HEK293 (cell line): ENCODE measurements around the gene BCL2.
A peak's percentile ranks its signal among the peaks of the same experiment; 100 is the strongest.

ENCODE experiments used
- BCL11A ChIP-seq: fragments of 450-650 bp; formaldehyde crosslinking; IDR thresholded peaks from 2 replicates; pipeline ENCODE4 v1.5.1; 2016; ENCODE audit warnings: low read depth, missing biosample characterization, missing genetic modification characterization
- BCL11B ChIP-seq: fragments of 450-650 bp; formaldehyde crosslinking; IDR thresholded peaks from 2 replicates; pipeline ENCODE4 v1.5.1; 2016; ENCODE audit warnings: low read depth, missing biosample characterization, missing genetic modification characterization
- EGR2 ChIP-seq: fragments of 450-650 bp; formaldehyde crosslinking; IDR thresholded peaks from 2 replicates; pipeline ENCODE4 v1.5.1; 2016; ENCODE audit warnings: low read depth, missing biosample characterization, missing genetic modification characterization
- RBAK ChIP-seq: fragments of 450-650 bp; formaldehyde crosslinking; IDR thresholded peaks from 2 replicates; pipeline ENCODE4 v1.5.1; 2016; ENCODE audit warnings: missing biosample characterization, missing genetic modification characterization
- ZFP37 ChIP-seq: fragments of 450-650 bp; formaldehyde crosslinking; IDR thresholded peaks from 2 replicates; pipeline ENCODE4 v1.5.1; 2016; ENCODE audit warnings: missing biosample characterization, missing genetic modification characterization
- ZNF211 ChIP-seq: fragments of 450-650 bp; formaldehyde crosslinking; IDR thresholded peaks from 2 replicates; pipeline ENCODE4 v1.5.1; 2016; ENCODE audit warnings: low read depth, missing biosample characterization, missing genetic modification characterization
- ZNF324 ChIP-seq: fragments of 450-650 bp; formaldehyde crosslinking; IDR thresholded peaks from 2 replicates; pipeline ENCODE4 v1.5.1; 2016; ENCODE audit warnings: missing biosample characterization, missing genetic modification characterization
- ZNF394 ChIP-seq: fragments of 450-650 bp; formaldehyde crosslinking; IDR thresholded peaks from 2 replicates; pipeline ENCODE4 v1.5.1; 2016; ENCODE audit warnings: missing biosample characterization, missing genetic modification characterization, mild to moderate bottlenecking, moderate library complexity, borderline replicate concordance
- ZNF404 ChIP-seq: fragments of 450-650 bp; formaldehyde crosslinking; IDR thresholded peaks from 2 replicates; pipeline ENCODE4 v1.5.1; 2017; ENCODE audit warnings: missing biosample characterization, missing genetic modification characterization
- ZNF548 ChIP-seq: fragments of 450-650 bp; formaldehyde crosslinking; IDR thresholded peaks from 2 replicates; pipeline ENCODE4 v1.5.1; 2016; ENCODE audit warnings: missing biosample characterization, missing genetic modification characterization
- ZNF664 ChIP-seq: fragments of 450-650 bp; formaldehyde crosslinking; IDR thresholded peaks from 2 replicates; pipeline ENCODE4 v1.5.1; 2016; ENCODE audit warnings: missing biosample characterization, missing genetic modification characterization
- ZNF776 ChIP-seq: fragments of 450-650 bp; formaldehyde crosslinking; IDR thresholded peaks from 2 replicates; pipeline ENCODE4 v1.5.0; 2017; ENCODE audit warnings: missing biosample characterization, missing genetic modification characterization, borderline replicate concordance
- ZNF791 ChIP-seq: fragments of 450-650 bp; formaldehyde crosslinking; IDR thresholded peaks from 2 replicates; pipeline ENCODE4 v1.5.1; 2016; ENCODE audit warnings: missing biosample characterization, missing genetic modification characterization
- ZNF792 ChIP-seq: fragments of 450-650 bp; formaldehyde crosslinking; IDR thresholded peaks from 2 replicates; pipeline ENCODE4 v1.5.1; 2016; ENCODE audit warnings: missing biosample characterization, missing genetic modification characterization
- TF ChIP-seq, protein P1 (sequence below): IDR thresholded peaks from 2 replicates; pipeline ENCODE4 v1.6.1; 2011; ENCODE audit warnings: mild to moderate bottlenecking, low read depth, low read length, borderline replicate concordance
- TF ChIP-seq, protein P2 (sequence below): fragments of 450-650 bp; formaldehyde crosslinking; conservative IDR thresholded peaks from 2 replicates; pipeline ENCODE4 v1.5.1; 2016; ENCODE audit warnings: low read depth, missing biosample characterization, missing genetic modification characterization
- TF ChIP-seq, protein P3 (sequence below): fragments of 450-650 bp; formaldehyde crosslinking; IDR thresholded peaks from 2 replicates; pipeline ENCODE4 v1.5.1; 2017; ENCODE audit warnings: missing biosample characterization, missing genetic modification characterization
- TF ChIP-seq, protein P4 (sequence below): fragments of 450-650 bp; formaldehyde crosslinking; IDR thresholded peaks from 2 replicates; pipeline ENCODE4 v1.5.1; 2016; ENCODE audit warnings: missing biosample characterization, missing genetic modification characterization, low read depth
- TF ChIP-seq, protein P5 (sequence below): fragments of 450-650 bp; formaldehyde crosslinking; IDR thresholded peaks from 2 replicates; pipeline ENCODE4 v1.5.1; 2016; ENCODE audit warnings: missing biosample characterization, missing genetic modification characterization
- TF ChIP-seq, protein P6 (sequence below): fragments of 450-650 bp; formaldehyde crosslinking; IDR thresholded peaks from 2 replicates; pipeline ENCODE4 v1.5.1; 2016; ENCODE audit warnings: missing biosample characterization, missing genetic modification characterization, borderline replicate concordance

Gene BCL2

DNA sequence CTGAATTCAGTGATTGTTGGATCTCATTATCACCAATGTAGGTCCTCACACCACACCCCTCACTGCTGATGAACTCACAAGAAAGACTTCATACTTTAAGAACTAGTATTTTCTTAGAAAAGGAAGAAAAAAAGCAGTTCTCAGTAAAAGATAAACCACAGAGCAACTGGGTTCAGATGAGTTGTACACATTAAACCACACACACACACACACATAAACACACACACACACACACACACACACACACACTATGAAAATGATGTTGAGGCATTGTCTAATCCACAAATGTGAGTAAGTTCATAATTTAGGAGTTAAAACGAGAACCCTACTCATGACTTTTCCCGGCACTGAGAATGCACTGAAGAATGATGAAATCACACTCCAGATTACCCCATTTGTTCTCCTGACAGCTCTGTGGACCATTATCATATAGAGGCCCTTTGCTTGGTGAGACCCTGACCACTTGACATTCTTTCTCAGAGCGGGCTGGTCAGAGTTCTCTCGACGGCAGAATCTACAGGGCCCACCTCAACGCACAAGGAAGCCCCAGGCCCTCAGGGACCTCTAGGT, 106.2 kb downstream of the BCL2 start (continued):
- TF ChIP-seq, protein P1, sequence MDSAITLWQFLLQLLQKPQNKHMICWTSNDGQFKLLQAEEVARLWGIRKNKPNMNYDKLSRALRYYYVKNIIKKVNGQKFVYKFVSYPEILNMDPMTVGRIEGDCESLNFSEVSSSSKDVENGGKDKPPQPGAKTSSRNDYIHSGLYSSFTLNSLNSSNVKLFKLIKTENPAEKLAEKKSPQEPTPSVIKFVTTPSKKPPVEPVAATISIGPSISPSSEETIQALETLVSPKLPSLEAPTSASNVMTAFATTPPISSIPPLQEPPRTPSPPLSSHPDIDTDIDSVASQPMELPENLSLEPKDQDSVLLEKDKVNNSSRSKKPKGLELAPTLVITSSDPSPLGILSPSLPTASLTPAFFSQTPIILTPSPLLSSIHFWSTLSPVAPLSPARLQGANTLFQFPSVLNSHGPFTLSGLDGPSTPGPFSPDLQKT, result no peak
- TF ChIP-seq ZNF791, result no peak
- TF ChIP-seq ZNF211 (tag by site-specific recombination), result no peak
- no peak for TF ChIP-seq ZNF548
- TF ChIP-seq BCL11B (tag by site-specific recombination), result no peak
- TF ChIP-seq, protein P2, sequence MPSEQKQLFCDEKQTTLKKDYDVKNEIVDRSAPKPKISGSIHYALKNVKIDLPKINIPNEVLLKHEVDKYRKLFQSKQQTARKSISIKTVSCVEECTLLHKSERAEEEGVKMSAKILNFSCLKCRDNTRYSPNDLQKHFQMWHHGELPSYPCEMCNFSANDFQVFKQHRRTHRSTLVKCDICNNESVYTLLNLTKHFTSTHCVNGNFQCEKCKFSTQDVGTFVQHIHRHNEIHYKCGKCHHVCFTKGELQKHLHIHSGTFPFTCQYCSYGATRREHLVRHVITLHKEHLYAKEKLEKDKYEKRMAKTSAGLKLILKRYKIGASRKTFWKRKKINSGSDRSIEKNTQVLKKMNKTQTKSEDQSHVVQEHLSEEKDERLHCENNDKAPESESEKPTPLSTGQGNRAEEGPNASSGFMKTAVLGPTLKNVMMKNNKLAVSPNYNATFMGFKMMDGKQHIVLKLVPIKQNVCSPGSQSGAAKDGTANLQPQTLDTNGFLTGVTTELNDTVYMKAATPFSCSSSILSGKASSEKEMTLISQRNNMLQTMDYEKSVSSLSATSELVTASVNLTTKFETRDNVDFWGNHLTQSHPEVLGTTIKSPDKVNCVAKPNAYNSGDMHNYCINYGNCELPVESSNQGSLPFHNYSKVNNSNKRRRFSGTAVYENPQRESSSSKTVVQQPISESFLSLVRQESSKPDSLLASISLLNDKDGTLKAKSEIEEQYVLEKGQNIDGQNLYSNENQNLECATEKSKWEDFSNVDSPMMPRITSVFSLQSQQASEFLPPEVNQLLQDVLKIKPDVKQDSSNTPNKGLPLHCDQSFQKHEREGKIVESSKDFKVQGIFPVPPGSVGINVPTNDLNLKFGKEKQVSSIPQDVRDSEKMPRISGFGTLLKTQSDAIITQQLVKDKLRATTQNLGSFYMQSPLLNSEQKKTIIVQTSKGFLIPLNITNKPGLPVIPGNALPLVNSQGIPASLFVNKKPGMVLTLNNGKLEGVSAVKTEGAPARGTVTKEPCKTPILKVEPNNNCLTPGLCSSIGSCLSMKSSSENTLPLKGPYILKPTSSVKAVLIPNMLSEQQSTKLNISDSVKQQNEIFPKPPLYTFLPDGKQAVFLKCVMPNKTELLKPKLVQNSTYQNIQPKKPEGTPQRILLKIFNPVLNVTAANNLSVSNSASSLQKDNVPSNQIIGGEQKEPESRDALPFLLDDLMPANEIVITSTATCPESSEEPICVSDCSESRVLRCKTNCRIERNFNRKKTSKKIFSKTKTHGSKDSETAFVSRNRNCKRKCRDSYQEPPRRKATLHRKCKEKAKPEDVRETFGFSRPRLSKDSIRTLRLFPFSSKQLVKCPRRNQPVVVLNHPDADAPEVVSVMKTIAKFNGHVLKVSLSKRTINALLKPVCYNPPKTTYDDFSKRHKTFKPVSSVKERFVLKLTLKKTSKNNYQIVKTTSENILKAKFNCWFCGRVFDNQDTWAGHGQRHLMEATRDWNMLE (tag by site-specific recombination), result peak; percentile 12; the same call in 1 of the 2 replicates
- TF ChIP-seq, protein P3, sequence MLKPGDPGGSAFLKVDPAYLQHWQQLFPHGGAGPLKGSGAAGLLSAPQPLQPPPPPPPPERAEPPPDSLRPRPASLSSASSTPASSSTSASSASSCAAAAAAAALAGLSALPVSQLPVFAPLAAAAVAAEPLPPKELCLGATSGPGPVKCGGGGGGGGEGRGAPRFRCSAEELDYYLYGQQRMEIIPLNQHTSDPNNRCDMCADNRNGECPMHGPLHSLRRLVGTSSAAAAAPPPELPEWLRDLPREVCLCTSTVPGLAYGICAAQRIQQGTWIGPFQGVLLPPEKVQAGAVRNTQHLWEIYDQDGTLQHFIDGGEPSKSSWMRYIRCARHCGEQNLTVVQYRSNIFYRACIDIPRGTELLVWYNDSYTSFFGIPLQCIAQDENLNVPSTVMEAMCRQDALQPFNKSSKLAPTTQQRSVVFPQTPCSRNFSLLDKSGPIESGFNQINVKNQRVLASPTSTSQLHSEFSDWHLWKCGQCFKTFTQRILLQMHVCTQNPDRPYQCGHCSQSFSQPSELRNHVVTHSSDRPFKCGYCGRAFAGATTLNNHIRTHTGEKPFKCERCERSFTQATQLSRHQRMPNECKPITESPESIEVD (tag by site-specific recombination), result no peak
- TF ChIP-seq, protein P4, sequence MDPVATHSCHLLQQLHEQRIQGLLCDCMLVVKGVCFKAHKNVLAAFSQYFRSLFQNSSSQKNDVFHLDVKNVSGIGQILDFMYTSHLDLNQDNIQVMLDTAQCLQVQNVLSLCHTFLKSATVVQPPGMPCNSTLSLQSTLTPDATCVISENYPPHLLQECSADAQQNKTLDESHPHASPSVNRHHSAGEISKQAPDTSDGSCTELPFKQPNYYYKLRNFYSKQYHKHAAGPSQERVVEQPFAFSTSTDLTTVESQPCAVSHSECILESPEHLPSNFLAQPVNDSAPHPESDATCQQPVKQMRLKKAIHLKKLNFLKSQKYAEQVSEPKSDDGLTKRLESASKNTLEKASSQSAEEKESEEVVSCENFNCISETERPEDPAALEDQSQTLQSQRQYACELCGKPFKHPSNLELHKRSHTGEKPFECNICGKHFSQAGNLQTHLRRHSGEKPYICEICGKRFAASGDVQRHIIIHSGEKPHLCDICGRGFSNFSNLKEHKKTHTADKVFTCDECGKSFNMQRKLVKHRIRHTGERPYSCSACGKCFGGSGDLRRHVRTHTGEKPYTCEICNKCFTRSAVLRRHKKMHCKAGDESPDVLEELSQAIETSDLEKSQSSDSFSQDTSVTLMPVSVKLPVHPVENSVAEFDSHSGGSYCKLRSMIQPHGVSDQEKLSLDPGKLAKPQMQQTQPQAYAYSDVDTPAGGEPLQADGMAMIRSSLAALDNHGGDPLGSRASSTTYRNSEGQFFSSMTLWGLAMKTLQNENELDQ (tag by site-specific recombination), result no peak
- no peak for TF ChIP-seq ZNF664 (tag by site-specific recombination)
- TF ChIP-seq RBAK (tag by site-specific recombination), result no peak
- no peak for TF ChIP-seq BCL11A (tag by site-specific recombination)
- no peak for TF ChIP-seq ZNF394 (tag by site-specific recombination)
- TF ChIP-seq, protein P5, sequence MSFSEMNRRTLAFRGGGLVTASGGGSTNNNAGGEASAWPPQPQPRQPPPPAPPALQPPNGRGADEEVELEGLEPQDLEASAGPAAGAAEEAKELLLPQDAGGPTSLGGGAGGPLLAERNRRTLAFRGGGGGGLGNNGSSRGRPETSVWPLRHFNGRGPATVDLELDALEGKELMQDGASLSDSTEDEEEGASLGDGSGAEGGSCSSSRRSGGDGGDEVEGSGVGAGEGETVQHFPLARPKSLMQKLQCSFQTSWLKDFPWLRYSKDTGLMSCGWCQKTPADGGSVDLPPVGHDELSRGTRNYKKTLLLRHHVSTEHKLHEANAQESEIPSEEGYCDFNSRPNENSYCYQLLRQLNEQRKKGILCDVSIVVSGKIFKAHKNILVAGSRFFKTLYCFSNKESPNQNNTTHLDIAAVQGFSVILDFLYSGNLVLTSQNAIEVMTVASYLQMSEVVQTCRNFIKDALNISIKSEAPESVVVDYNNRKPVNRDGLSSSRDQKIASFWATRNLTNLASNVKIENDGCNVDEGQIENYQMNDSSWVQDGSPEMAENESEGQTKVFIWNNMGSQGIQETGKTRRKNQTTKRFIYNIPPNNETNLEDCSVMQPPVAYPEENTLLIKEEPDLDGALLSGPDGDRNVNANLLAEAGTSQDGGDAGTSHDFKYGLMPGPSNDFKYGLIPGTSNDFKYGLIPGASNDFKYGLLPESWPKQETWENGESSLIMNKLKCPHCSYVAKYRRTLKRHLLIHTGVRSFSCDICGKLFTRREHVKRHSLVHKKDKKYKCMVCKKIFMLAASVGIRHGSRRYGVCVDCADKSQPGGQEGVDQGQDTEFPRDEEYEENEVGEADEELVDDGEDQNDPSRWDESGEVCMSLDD (tag by site-specific recombination), result no peak
- TF ChIP-seq ZNF324, result no peak
- TF ChIP-seq ZNF792 (tag by site-specific recombination), result no peak
- TF ChIP-seq, protein P6, sequence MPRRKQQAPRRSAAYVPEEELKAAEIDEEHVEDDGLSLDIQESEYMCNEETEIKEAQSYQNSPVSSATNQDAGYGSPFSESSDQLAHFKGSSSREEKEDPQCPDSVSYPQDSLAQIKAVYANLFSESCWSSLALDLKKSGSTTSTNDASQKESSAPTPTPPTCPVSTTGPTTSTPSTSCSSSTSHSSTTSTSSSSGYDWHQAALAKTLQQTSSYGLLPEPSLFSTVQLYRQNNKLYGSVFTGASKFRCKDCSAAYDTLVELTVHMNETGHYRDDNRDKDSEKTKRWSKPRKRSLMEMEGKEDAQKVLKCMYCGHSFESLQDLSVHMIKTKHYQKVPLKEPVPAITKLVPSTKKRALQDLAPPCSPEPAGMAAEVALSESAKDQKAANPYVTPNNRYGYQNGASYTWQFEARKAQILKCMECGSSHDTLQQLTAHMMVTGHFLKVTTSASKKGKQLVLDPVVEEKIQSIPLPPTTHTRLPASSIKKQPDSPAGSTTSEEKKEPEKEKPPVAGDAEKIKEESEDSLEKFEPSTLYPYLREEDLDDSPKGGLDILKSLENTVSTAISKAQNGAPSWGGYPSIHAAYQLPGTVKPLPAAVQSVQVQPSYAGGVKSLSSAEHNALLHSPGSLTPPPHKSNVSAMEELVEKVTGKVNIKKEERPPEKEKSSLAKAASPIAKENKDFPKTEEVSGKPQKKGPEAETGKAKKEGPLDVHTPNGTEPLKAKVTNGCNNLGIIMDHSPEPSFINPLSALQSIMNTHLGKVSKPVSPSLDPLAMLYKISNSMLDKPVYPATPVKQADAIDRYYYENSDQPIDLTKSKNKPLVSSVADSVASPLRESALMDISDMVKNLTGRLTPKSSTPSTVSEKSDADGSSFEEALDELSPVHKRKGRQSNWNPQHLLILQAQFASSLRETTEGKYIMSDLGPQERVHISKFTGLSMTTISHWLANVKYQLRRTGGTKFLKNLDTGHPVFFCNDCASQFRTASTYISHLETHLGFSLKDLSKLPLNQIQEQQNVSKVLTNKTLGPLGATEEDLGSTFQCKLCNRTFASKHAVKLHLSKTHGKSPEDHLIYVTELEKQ (tag by site-specific recombination), result no peak
- no peak for TF ChIP-seq EGR2 (tag by site-specific recombination)
- TF ChIP-seq ZNF776 (tag by site-specific recombination), result peak; percentile 94
- no peak for TF ChIP-seq ZFP37
- TF ChIP-seq ZNF404 (tag by site-specific recombination), result no peak
